Coronary artery (tissue), 2 donors: Measurements from ENCODE around the gene SH3TC1.

ENCODE experiments used
- DNase-seq: peaks from one replicate; pipeline ENCODE4 v3.0.0-alpha.2; 2017; ENCODE audit warnings: low spot score
- H3K27ac ChIP-seq, 2 donors: fragments of 200-600 bp; sonication (generic); one replicate each; pipeline ENCODE4 v1.5.1; 2016 to 2019
- H3K4me3 ChIP-seq: fragments of 200-600 bp; sonication (generic); 2 replicates; pipeline ENCODE4 v1.5.1; 2016; ENCODE audit warnings: mild to moderate bottlenecking, moderate library complexity
- CTCF ChIP-seq: fragments of 200-600 bp; sonication (generic); IDR thresholded peaks from one replicate; pipeline ENCODE4 v1.5.1; 2019; ENCODE audit warnings: antibody characterized with exemption

SH3TC1 gene

GRCh38 chr4:8230033-8230432 lies 30.9 kb downstream of the SH3TC1 start:
- no peak for TF ChIP-seq CTCF
- DNase-seq, result no peak
- Histone ChIP-seq H3K4me3 (no peak overlapping the region), H3K27ac (no peak overlapping the region)

GRCh38 chr4:8230891-8231290 lies 31.8 kb downstream of the SH3TC1 start:
- no peak overlapping the region for H3K4me3 ChIP-seq
- no peak overlapping the region for H3K27ac ChIP-seq
- TF ChIP-seq CTCF, result no peak
- DNase-seq, result no peak

- no peak overlapping the region for H3K4me3 ChIP-seq
Observed at GRCh38 chr4:8231551-8232049, 32.5 kb downstream of the SH3TC1 start.

GRCh38 chr4:8232748-8233147 lies 33.7 kb downstream of the SH3TC1 start:
- Histone ChIP-seq H3K4me3 (no peak overlapping the region), H3K27ac (no peak overlapping the region)
- TF ChIP-seq CTCF, result no peak
- DNase-seq, result no peak

More at GRCh38 chr4:8231551-8232049, 32.5 kb downstream of the SH3TC1 start:
- no peak overlapping the region for H3K27ac ChIP-seq
- DNase-seq, result no peak
- TF ChIP-seq CTCF, result no peak

GRCh38 chr4:8233672-8234484 lies 34.8 kb downstream of the SH3TC1 start:
- no peak overlapping the region for H3K4me3 ChIP-seq
- H3K27ac ChIP-seq, result no peak overlapping the region
- no peak for TF ChIP-seq CTCF
- no peak for DNase-seq

GRCh38 chr4:8234715-8235114 lies 35.6 kb downstream of the SH3TC1 start:
- no peak for DNase-seq
- H3K27ac ChIP-seq, result no peak overlapping the region
- TF ChIP-seq CTCF, result no peak
- H3K4me3 ChIP-seq, result no peak overlapping the region

- no peak for TF ChIP-seq CTCF
- DNase-seq, result no peak
- H3K27ac ChIP-seq, result no peak overlapping the region
- no peak overlapping the region for H3K4me3 ChIP-seq
Observed at GRCh38 chr4:8235224-8235623, 36.1 kb downstream of the SH3TC1 start.
